MM.1S (cell line): ENCODE data around the gene RABL6.
"Not testable (repeated sequence)": the region's sequence is repeated elsewhere in the genome, so short reads cannot be mapped to it uniquely, and the experiment has no call there.

Experiments used
- DNase-seq: peaks from one replicate; pipeline ENCODE4 v3.0.0-alpha.2; 2015
- H2AFZ ChIP-seq: fragments of 300-600 bp; sonication (generic); 2 replicates; pipeline ENCODE4 v1.6.0; 2016; ENCODE audit warnings: antibody characterized with exemption, low read length
- H3F3A ChIP-seq: fragments of 300-600 bp; sonication (generic); 2 replicates; pipeline ENCODE4 v1.6.1; 2016; ENCODE audit warnings: mild to moderate bottlenecking, antibody characterized with exemption, low read length, moderate library complexity, mixed read lengths; ENCODE audit not compliant: insufficient read depth
- H3K27ac ChIP-seq: fragments of 300-600 bp; sonication (generic); 2 replicates; pipeline ENCODE4 v1.5.1; 2016; ENCODE audit warnings: mild to moderate bottlenecking, low read length
- H3K27me3 ChIP-seq: fragments of 300-600 bp; sonication (generic); replicated peaks from 2 replicates; pipeline ENCODE4 v1.6.0; 2016; ENCODE audit warnings: low read length; ENCODE audit not compliant: insufficient read depth
- H3K36me3 ChIP-seq: fragments of 300-600 bp; sonication (generic); replicated peaks from 2 replicates; pipeline ENCODE4 v1.6.1; 2016; ENCODE audit warnings: mild to moderate bottlenecking, low read length, mixed read lengths; ENCODE audit not compliant: insufficient read depth
- H3K4me1 ChIP-seq: fragments of 300-600 bp; sonication (generic); 2 replicates; pipeline ENCODE4 v1.6.1; 2016; ENCODE audit warnings: low read length, mixed read lengths
- H3K4me2 ChIP-seq: fragments of 300-600 bp; sonication (generic); 2 replicates; pipeline ENCODE4 v1.6.0; 2016; ENCODE audit warnings: low read depth, low read length
- H3K4me3 ChIP-seq: fragments of 300-600 bp; sonication (generic); 2 replicates; pipeline ENCODE4 v1.5.1; 2016; ENCODE audit warnings: low read length, mixed read lengths
- H3K79me2 ChIP-seq: fragments of 300-600 bp; sonication (generic); 2 replicates; pipeline ENCODE4 v1.6.1; 2016; ENCODE audit warnings: mixed run types, low read length, mixed read lengths
- H3K9ac ChIP-seq: fragments of 300-600 bp; sonication (generic); 2 replicates; pipeline ENCODE4 v1.6.1; 2016; ENCODE audit warnings: low read length, mixed read lengths
- H3K9me2 ChIP-seq: fragments of 300-600 bp; sonication (generic); replicated peaks from 2 replicates; pipeline ENCODE4 v1.6.1; 2016; ENCODE audit warnings: mild to moderate bottlenecking, low read length, mixed read lengths; ENCODE audit not compliant: insufficient read depth
- H3K9me3 ChIP-seq: fragments of 300-600 bp; sonication (generic); replicated peaks from 2 replicates; pipeline ENCODE4 v1.6.1; 2016; ENCODE audit warnings: mild to moderate bottlenecking, low read length, mixed read lengths; ENCODE audit not compliant: insufficient read depth
- H4K20me1 ChIP-seq: fragments of 300-600 bp; sonication (generic); 2 replicates; pipeline ENCODE4 v1.6.1; 2016; ENCODE audit warnings: mild to moderate bottlenecking, low read length, moderate library complexity, mixed read lengths; ENCODE audit not compliant: insufficient read depth
- EZH2 ChIP-seq: fragments of 300-600 bp; sonication (generic); optimal IDR thresholded peaks from 2 replicates; pipeline ENCODE3; 2017; ENCODE audit warnings: low read depth, mild to moderate bottlenecking, antibody characterized with exemption, low read length, mixed read lengths
- EZH2phosphoT487 ChIP-seq: fragments of 300-600 bp; sonication (generic); IDR thresholded peaks from 2 replicates; pipeline ENCODE4 v1.6.1; 2018; ENCODE audit warnings: antibody characterized with exemption, low read length
- TF ChIP-seq, protein P1 (sequence below): fragments of 300-600 bp; sonication (generic); IDR thresholded peaks from 2 replicates; pipeline ENCODE4 v1.5.1; 2016; ENCODE audit warnings: antibody characterized with exemption, low read length, mixed read lengths

The RABL6 gene

DNA sequence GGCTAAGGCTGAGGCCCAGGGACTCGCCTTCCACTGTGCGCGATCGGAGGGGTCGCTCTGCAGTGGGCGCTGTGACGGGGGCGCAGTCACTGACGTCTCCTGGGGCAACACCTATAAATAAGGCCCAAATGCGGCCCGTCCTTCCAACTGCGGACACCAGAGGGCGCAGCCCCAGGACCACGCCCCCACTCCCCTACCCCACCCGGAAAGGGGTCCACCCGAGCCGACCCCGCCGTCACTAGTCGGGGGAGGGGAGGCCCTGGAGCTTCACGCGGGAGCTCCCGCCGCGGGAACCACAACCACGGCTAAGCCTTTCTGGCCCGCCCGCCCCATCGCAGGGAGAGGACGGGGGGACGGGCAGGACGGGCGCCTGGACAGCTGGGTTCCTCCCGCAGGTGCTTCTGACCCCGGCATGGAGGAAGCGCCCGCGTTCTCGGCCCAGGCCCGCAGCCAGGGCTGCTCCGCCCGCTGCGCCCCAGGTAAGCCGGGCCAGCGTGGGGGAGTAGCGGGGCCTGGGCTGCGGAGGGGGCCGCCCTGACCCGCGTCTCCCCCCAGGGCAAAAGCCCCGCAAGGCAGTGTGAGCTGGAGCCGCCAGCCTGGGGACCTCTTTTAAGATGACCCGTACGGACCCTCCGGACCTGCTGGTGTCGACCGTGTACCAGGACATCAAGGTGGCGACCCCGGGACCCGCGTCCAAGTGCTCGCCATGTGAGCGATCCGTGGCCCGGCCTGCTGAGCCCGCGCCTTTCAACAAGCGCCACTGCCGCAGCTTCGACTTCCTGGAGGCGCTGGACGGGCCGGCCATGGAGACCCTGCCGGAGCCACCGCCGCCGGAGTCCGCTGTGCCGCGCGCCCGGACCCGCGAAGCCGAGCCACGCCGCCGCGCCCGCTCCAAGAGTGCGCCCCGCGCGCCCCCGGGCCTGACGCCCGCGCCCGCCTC, 36.3 kb downstream of the RABL6 start:
- not testable (repeated sequence) for H3K9ac ChIP-seq, DNase-seq, H2AFZ ChIP-seq, H4K20me1 ChIP-seq, H3K27me3 ChIP-seq, H3K9me3 ChIP-seq, H3K79me2 ChIP-seq, H3K4me1 ChIP-seq, H3K9me2 ChIP-seq, H3K27ac ChIP-seq, H3K36me3 ChIP-seq
- Histone ChIP-seq H3K4me3 (peak overlapping the region; percentile 42), H3K4me2 (peak overlapping the region; percentile 93), H3F3A (peaks cover 20% of the 10 kb centered on the region)
- TF ChIP-seq, protein P1, sequence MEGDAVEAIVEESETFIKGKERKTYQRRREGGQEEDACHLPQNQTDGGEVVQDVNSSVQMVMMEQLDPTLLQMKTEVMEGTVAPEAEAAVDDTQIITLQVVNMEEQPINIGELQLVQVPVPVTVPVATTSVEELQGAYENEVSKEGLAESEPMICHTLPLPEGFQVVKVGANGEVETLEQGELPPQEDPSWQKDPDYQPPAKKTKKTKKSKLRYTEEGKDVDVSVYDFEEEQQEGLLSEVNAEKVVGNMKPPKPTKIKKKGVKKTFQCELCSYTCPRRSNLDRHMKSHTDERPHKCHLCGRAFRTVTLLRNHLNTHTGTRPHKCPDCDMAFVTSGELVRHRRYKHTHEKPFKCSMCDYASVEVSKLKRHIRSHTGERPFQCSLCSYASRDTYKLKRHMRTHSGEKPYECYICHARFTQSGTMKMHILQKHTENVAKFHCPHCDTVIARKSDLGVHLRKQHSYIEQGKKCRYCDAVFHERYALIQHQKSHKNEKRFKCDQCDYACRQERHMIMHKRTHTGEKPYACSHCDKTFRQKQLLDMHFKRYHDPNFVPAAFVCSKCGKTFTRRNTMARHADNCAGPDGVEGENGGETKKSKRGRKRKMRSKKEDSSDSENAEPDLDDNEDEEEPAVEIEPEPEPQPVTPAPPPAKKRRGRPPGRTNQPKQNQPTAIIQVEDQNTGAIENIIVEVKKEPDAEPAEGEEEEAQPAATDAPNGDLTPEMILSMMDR = peak; percentile 47

DNA sequence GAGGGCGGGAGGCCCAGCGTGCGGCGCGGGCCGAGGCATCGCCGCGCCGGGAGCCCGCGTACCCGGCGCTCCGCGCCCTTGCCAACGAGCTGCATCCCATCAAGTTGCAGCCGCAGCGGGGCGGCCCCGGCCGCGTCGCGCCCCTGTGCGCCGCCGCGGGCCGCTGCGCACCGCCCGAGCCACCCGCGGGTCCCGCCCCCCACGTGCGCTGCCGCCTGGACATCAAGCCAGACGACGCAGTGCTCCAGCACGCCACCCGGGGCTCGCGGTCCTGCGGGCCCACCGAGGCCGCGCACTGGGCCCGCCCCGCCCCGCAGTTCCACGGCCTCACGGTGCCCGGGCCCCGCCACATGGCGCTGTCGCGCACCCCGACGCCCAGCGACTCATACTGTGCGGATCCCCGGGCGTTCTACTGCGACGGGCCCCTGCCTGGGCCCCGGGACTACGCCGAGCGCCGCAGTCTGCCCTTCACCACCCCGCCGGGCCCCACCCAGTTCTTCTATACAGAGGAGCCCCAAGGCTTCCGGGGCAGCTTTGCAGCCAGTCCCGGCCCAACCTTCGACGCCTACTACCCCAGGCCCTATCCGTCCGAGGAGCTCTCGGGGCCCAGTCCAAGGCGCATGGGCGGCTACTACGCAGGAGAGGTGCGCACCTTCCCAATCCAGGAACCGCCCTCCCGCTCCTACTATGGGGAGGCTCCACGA, 37.2 kb downstream of the RABL6 start:
- peaks cover 12% of the 10 kb centered on the region; the same call in 1 of the 2 replicates for H3K79me2 ChIP-seq
- DNase-seq = no peak
- peaks cover 9% of the 10 kb centered on the region; the same call in 1 of the 2 replicates for H3K4me1 ChIP-seq
- H3K4me2 ChIP-seq = no peak overlapping the region
- H2AFZ ChIP-seq = no peak overlapping the region
- peaks cover 20% of the 10 kb centered on the region for H3F3A ChIP-seq
- no peaks in the 10 kb centered on the region for H3K36me3 ChIP-seq
- H4K20me1 ChIP-seq = no peaks in the 10 kb centered on the region
- H3K27ac ChIP-seq = no peak overlapping the region
- no peaks in the 10 kb centered on the region for H3K27me3 ChIP-seq
- no peaks in the 10 kb centered on the region for H3K9me3 ChIP-seq
- H3K9me2 ChIP-seq = no peaks in the 10 kb centered on the region
- H3K4me3 ChIP-seq = no peak overlapping the region
- H3K9ac ChIP-seq = no peak overlapping the region
- TF ChIP-seq, protein P1 = no peak
- TF ChIP-seq EZH2phosphoT487 = no peak

DNA sequence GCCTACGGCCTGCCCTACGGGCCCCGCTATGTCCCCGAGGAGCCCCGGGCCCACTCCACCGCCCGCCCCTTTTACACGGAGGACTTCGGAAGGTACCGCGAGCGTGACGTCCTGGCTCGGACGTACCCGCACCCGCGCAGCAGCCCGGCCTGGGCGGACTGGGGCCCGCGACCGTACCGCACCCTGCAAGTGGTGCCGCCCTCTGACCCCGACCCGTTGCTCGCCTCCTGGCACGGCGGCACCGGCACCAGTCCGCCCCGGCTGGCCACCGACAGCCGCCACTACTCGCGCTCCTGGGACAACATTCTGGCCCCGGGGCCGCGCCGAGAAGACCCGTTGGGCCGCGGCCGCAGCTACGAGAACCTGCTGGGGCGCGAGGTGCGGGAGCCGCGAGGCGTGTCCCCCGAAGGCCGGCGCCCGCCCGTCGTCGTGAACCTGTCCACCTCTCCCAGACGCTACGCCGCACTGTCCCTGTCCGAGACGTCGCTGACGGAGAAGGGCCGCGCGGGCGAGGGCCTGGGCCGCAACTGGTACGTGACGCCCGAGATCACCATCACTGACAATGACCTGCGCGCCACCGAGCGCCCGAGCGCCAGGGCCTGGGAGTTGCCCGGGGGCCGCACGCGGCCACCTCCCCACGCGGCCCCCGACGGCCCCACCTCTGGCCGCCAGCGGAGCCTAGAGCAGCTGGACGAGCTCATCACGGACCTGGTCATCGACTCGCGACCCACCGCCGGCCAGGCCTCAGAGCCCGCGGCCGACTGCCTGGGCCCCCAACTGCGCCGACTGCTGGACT, 37.9 kb downstream of the RABL6 start:
- peaks cover 17% of the 10 kb centered on the region; the same call in 1 of the 2 replicates for H3K79me2 ChIP-seq
- TF ChIP-seq, protein P1 = no peak
- TF ChIP-seq EZH2phosphoT487 = no peak
- no peak for TF ChIP-seq EZH2
- H3K9me3 ChIP-seq = no peaks in the 10 kb centered on the region
- H4K20me1 ChIP-seq = no peaks in the 10 kb centered on the region
- H3F3A ChIP-seq = peaks cover 20% of the 10 kb centered on the region
- no peak overlapping the region for H3K4me2 ChIP-seq
- no peak overlapping the region for H3K9ac ChIP-seq
- H3K4me3 ChIP-seq = no peak overlapping the region
- no peaks in the 10 kb centered on the region for H3K27me3 ChIP-seq
- peaks cover 13% of the 10 kb centered on the region; the same call in 1 of the 2 replicates for H3K4me1 ChIP-seq
- no peak overlapping the region for H2AFZ ChIP-seq
- DNase-seq = no peak
- H3K27ac ChIP-seq = no peak overlapping the region
- H3K36me3 ChIP-seq = no peaks in the 10 kb centered on the region
- no peaks in the 10 kb centered on the region for H3K9me2 ChIP-seq
